ENCODE measurements around the gene TCP1.

Gene TCP1

GRCh38 chr6:159832946-159833345, 43.5 kb upstream of the TCP1 start:
- no peak overlapping the region for H3K4me3 ChIP-seq (ENCODE audit: low read depth, low read length)
- TF ChIP-seq CTCF (conservative IDR thresholded peaks at IDR 0.05; ENCODE audit: low read depth, low read length): no peak
- DNase-seq (ENCODE audit: low read depth): no peak

GRCh38 chr6:159831373-159831679, 41.9 kb upstream of the TCP1 start:
- DNase-seq (ENCODE audit: low read depth): no peak
- H3K4me3 ChIP-seq (ENCODE audit: low read depth, low read length): no peak overlapping the region
- no peak for TF ChIP-seq CTCF (conservative IDR thresholded peaks at IDR 0.05; ENCODE audit: low read depth, low read length)

GRCh38 chr6:159830501-159831372, 41.3 kb upstream of the TCP1 start:
- DNase-seq (ENCODE audit: low read depth): no peak
- TF ChIP-seq CTCF (conservative IDR thresholded peaks at IDR 0.05; ENCODE audit: low read depth, low read length): no peak
- no peak overlapping the region for H3K4me3 ChIP-seq (ENCODE audit: low read depth, low read length)

- H3K4me3 ChIP-seq (ENCODE audit: low read depth, low read length): no peak overlapping the region
- TF ChIP-seq CTCF (conservative IDR thresholded peaks at IDR 0.05; ENCODE audit: low read depth, low read length): no peak
- DNase-seq (ENCODE audit: low read depth): no peak
Measured at GRCh38 chr6:159829526-159829925, 40.1 kb upstream of the TCP1 start.

GRCh38 chr6:159828074-159828473, 38.7 kb upstream of the TCP1 start:
- no peak for TF ChIP-seq CTCF (conservative IDR thresholded peaks at IDR 0.05; ENCODE audit: low read depth, low read length)
- peak; percentile 46 for DNase-seq (ENCODE audit: low read depth)

GRCh38 chr6:159826968-159827647, 37.7 kb upstream of the TCP1 start:
- H3K4me3 ChIP-seq (ENCODE audit: low read depth, low read length): no peak overlapping the region
- no peak for DNase-seq (ENCODE audit: low read depth)
- TF ChIP-seq CTCF (conservative IDR thresholded peaks at IDR 0.05; ENCODE audit: low read depth, low read length): no peak

More at GRCh38 chr6:159828074-159828473, 38.7 kb upstream of the TCP1 start:
- no peak overlapping the region for H3K4me3 ChIP-seq (ENCODE audit: low read depth, low read length)

Data from choroid plexus epithelial cell (primary cell).